Jurkat, Clone E6-1 (cell line): Measurements from ENCODE around the gene PGGT1B.

Experiments
- DNase-seq: peaks from one replicate; pipeline ENCODE4 v3.0.0-alpha.2; 2011; ENCODE audit warnings: low read depth, low spot score
- H3K4me3 ChIP-seq: 2 replicates; pipeline ENCODE4 v1.5.1; 2011; ENCODE audit warnings: mild to moderate bottlenecking, low read length, control low read depth, moderate library complexity

PGGT1B gene

GRCh38 chr5:115191474-115192031, 71.1 kb downstream of the PGGT1B start:
- DNase-seq, result no peak

GRCh38 chr5:115190388-115190787, 72.3 kb downstream of the PGGT1B start:
- H3K4me3 ChIP-seq, result no peak overlapping the region

More at GRCh38 chr5:115191474-115192031, 71.1 kb downstream of the PGGT1B start:
- no peak overlapping the region for H3K4me3 ChIP-seq

GRCh38 chr5:115189866-115190265, 72.8 kb downstream of the PGGT1B start:
- DNase-seq, result no peak
- no peak overlapping the region for H3K4me3 ChIP-seq

More at GRCh38 chr5:115190388-115190787, 72.3 kb downstream of the PGGT1B start:
- no peak for DNase-seq

- H3K4me3 ChIP-seq, result no peak overlapping the region
- DNase-seq, result no peak
Observed at GRCh38 chr5:115186794-115187193, 75.9 kb downstream of the PGGT1B start.

- DNase-seq, result no peak
- no peak overlapping the region for H3K4me3 ChIP-seq
Observed at GRCh38 chr5:115184770-115185169, 77.9 kb downstream of the PGGT1B start.

GRCh38 chr5:115181757-115182156, 80.9 kb downstream of the PGGT1B start:
- no peak overlapping the region for H3K4me3 ChIP-seq
- no peak for DNase-seq

- DNase-seq, result no peak
- H3K4me3 ChIP-seq, result peak overlapping the region; percentile 49
Observed at GRCh38 chr5:115180165-115180709, 82.4 kb downstream of the PGGT1B start.

- DNase-seq, result no peak
- H3K4me3 ChIP-seq, result peak overlapping the region; percentile 49
Observed at GRCh38 chr5:115179394-115180164, 83.1 kb downstream of the PGGT1B start.

- DNase-seq, result no peak
- H3K4me3 ChIP-seq, result no peak overlapping the region
Observed at GRCh38 chr5:115179030-115179393, 83.7 kb downstream of the PGGT1B start.

- H3K4me3 ChIP-seq, result peak overlapping the region; percentile 73
Observed at GRCh38 chr5:115170929-115171510, 91.7 kb downstream of the PGGT1B start.

GRCh38 chr5:115170134-115170928, 92.3 kb downstream of the PGGT1B start:
- DNase-seq, result no peak
- H3K4me3 ChIP-seq, result peak overlapping the region; percentile 73

More at GRCh38 chr5:115170929-115171510, 91.7 kb downstream of the PGGT1B start:
- no peak for DNase-seq

- H3K4me3 ChIP-seq, result peak within 1 kb of the TSS; percentile 73
Observed at GRCh38 chr5:115169487-115170133, 93.1 kb downstream of the PGGT1B start, which contains the start of gene TRIM36. Gene TRIM36 (minus strand): TSS chr5:115169908. CDS start chr5:115169634, 274 bp downstream.

GRCh38 chr5:115168829-115169486, 93.7 kb downstream of the PGGT1B start:
- peak overlapping the region; percentile 73 for H3K4me3 ChIP-seq

More at GRCh38 chr5:115169487-115170133, 93.1 kb downstream of the PGGT1B start, which contains the start of gene TRIM36:
- DNase-seq, result peak; percentile 93

GRCh38 chr5:115166744-115167393, 95.8 kb downstream of the PGGT1B start:
- no peak overlapping the region for H3K4me3 ChIP-seq
- no peak for DNase-seq

More at GRCh38 chr5:115168829-115169486, 93.7 kb downstream of the PGGT1B start:
- DNase-seq, result no peak

GRCh38 chr5:115165790-115166189, 96.9 kb downstream of the PGGT1B start:
- H3K4me3 ChIP-seq, result no peak overlapping the region
- no peak for DNase-seq

- H3K4me3 ChIP-seq, result no peak overlapping the region
- no peak for DNase-seq
Observed at GRCh38 chr5:115160975-115161475, 101.7 kb downstream of the PGGT1B start.
